GM19395 (cell line): ENCODE results near the gene CYP21A2.
"Not testable (repeated sequence)": the region's sequence is repeated elsewhere in the genome, so short reads cannot be mapped to it uniquely, and the experiment has no call there.

Experiments used
- ATAC-seq: cut with Tn5 transposase; IDR thresholded peaks from one replicate; pipeline ENCODE4 v1.9.1; 2021; ENCODE audit warnings: mild to moderate bottlenecking, moderate library complexity; ENCODE audit not compliant: unreplicated experiment

The CYP21A2 gene

DNA sequence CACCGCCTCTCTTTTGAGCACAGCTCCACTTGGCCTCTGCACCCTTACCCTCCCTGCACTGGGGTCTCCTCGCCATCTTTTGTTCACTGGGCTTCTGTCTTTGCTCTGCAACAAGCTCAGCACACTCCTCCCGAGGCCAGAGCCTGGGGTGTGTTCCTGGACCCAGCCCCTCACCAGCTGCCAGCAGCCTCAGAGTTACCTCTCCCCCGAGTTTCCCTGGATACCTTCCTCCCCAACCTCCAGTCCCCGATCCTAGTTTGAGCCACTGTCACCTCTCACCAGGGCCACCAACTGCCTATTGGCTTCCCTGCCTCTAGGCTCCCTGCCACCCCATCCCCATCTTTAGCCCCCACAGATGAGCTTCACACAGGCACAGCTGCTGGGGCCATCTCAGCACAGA lies 12.3 kb downstream of the CYP21A2 start:
- no peak for ATAC-seq

DNA sequence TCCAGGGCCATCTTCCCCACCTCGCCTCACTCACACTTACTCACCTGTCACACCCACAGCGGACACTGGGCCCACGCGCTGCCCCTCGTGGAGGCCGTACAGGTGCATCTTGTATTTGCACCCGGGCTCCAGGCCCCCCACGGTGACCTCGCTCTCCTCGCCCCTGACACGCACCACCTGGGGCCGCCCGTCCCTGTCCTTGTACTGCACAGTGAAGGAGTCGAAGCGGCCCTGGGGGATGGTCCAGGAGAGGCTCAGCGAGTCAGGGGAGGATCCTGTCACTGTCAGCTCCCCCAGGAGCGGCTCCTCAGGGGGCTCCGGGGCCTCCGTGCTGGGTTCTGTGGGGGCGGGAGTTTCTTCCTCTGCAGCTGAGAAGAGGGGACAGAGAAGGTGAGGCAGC lies 14.4 kb downstream of the CYP21A2 start:
- not testable (repeated sequence) for ATAC-seq

DNA sequence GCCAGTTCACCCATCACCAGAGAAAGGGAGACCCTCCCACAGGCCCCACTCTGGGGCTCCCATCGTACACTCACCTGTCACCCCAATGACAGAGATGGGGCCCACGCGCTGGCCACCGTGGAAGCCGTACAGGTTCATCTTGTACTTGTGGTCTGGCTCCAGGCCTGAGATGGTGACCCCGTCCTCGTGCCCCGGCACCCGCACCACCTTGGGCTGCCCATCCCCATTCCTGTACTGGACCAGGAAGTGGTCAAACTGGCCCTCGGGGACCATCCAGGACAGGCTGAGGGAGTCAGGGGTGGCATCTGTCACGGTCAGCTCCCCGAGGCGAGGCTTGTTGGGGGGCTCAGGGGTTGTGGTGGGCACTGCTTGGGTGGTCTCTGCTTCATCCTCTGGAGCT lies 15.1 kb downstream of the CYP21A2 start:
- ATAC-seq: not testable (repeated sequence)

DNA sequence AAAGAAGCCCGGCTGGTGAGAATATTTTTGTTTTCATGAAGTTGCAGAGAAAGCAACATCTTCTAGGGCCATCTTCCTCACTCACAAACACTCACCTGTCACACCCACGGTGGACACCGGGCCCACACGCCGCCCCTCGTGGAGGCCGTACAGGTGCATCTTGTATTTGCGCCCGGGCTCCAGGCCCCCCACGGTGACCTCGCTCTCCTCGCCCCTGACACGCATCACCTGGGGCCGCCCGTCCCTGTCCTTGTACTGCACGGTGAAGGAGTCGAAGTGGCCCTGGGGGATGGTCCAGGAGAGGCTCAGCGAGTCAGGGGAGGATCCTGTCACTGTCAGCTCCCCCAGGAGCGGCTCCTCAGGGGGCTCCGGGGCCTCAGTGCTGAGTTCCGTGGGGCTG lies 17.5 kb downstream of the CYP21A2 start:
- not testable (repeated sequence) for ATAC-seq

DNA sequence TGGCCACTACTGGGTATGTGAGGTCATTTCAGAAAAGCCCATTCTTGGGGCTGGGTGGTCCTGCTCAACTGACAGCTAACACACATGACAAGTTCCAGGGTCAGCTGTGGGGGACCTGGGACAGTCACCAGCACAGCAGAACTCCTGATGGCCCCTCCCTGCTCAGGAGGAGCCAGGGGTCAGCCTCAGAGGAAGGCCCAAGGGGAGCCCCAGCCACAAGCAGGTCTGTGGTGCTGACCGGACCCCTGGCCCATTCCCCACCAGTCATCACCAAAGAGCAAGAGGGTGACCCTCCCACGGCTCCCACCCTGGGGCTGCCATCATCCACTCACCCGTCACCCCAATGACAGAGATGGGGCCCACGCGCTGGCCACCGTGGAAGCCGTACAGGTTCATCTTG lies 18.0 kb downstream of the CYP21A2 start:
- ATAC-seq: no peak

DNA sequence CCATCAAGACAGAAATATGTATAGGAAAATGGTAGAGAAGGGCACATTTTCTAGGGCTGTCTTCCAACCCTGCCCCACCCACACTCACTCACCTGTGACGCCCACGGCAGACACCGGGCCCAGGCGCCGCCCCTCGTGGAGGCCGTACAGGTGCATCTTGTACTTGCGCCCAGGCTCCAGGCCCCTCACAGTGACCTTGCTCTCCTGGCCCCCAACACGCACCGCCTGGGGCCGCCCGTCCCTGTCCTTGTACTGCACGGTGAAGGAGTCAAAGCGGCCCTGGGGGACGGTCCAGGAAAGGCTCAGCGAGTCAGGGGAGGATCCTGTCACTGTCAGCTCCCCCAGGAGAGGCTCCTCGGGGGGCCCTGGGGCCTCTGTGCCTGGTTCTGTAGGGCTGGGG lies 19.8 kb downstream of the CYP21A2 start:
- ATAC-seq: no peak

DNA sequence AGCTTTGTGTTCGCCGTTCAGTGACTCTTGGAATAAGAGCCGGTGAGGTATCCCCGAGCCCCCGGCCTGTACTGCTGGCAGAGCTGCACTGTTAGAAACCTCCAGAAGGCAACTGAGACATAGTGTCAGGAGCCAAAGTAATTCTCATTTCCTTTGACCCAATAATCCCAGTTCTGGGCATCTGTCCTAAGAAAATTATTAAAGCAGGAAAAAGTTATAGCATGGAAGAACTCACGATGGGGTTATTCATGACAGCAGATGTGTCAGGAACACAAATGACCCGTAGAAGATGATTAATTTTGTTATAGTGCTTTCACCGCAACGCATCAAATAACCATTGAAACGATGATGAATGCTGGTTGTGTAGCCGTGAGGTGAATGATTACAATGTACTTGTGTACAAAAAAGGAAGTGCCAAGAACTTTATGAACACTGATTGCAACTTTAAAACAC lies 20.3 kb downstream of the CYP21A2 start:
- ATAC-seq: no peak

DNA sequence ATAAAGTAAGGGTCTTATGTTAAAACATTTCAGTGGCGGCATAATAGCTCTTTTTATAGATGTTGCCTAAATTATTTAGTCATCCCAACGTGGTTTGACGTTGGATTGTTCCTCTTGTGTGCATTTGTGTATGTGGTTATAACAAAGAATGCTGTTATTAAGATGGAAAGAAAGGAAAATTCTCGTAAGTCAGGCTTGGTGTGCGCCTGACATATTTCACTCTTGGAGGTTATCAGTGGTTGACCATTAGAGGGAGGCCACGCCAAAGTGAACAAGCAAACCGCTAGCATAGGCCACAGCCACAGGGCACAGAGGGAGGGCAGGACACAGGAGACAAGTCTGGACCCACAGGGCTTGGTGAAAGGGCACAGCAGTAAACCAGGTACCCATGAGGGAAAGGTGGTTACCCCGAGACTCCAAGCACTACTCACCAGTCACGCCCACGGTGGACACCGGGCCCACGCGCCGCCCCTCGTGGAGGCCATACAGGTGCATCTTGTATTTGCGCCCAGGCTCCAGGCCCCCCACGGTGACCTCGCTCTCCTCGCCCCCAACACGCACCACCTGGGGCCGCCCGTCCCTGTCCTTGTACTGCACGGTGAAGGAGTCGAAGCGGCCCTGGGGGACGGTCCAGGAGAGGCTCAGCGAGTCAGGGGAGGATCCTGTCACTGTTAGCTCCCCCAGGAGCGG lies 22.9 kb downstream of the CYP21A2 start:
- no peak for ATAC-seq

DNA sequence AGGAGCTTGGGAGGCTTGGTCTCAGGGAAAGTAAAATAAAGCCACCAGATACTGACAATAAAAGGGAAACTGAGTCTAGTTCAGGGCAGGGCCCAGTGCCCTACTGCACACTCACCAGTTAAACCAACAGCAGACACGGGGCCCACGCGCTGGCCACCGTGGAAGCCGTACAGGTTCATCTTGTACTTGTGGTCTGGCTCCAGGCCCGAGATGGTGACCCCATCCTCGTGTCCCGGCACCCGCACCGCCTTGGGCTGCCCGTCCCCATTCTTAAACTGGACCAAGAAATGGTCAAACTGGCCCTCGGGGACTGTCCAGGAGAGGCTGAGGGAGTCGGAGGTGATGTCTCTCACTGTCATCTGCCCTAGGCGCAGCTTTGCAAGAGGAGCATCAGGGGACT lies 26.5 kb downstream of the CYP21A2 start:
- ATAC-seq: no peak

DNA sequence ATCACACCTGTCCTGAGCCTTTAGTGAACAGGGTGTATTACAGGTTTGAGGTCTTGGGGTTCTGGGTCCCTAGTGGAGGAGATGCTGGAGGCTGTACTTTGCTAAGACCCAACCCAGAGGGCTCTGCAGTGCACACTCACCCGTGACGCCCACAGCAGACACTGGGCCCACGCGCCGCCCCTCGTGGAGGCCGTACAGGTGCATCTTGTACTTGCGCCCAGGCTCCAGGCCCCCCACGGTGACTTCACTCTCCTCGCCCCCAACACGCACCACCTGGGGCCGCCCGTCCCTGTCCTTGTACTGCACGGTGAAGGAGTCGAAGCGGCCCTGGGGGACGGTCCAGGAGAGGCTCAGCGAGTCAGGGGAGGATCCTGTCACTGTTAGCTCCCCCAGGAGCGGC lies 29.3 kb downstream of the CYP21A2 start:
- ATAC-seq: not testable (repeated sequence)

DNA sequence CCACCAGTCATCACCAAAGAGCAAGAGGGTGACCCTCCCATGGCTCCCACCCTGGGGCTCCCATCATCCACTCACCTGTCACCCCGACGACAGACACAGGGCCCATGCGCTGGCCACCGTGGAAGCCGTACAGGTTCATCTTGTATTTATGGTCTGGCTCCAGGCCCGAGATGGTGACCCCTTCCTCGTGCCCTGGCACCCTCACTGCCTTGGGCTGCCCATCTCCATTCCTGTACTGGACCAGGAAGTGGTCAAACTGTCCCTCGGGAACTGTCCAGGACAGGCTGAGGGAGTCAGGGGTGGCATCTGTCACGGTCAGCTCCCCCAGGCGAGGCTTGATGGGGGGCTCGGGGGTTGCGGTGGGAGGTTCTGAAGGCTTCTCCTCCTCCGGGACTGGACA lies 30.1 kb downstream of the CYP21A2 start:
- not testable (repeated sequence) for ATAC-seq

DNA sequence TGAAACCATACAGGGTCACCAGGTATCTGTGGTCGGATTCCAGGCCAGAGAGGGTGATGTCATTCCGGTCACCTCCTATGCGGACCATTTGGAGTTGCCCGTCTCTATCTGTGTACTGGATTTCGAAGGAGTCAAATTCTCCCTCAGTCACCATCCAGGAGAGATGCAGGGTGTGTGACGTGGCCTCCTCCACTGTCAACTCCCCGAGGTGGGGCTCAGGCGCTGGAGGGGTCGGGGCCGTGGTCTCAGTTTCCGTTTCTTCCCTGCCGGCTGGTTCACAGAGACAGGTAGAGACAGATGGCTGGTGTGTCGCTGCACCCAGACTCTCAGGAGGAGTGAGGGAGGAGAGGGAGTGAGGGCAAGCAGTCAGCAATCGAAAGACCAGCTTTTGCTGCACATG lies 30.7 kb downstream of the CYP21A2 start:
- no peak for ATAC-seq

DNA sequence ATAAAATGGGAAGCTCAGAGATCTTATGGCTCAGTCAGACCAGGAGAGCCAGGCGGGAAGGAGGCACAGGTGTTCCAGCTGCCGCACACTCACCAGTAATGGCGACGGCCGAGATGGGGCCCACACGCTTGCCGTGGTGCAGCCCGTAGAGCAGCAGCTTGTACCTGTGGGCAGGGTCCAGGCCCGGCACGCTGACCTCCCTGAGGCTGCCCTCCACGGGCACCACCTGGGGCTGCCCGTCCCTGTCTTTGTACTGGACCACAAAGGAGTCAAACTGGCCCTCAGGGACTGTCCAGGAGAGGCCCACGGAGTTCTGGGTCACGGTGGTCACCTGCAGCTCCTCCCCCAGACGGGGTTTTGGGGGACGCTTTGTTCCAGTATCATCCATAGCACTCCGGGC lies 31.2 kb downstream of the CYP21A2 start:
- no peak for ATAC-seq

DNA sequence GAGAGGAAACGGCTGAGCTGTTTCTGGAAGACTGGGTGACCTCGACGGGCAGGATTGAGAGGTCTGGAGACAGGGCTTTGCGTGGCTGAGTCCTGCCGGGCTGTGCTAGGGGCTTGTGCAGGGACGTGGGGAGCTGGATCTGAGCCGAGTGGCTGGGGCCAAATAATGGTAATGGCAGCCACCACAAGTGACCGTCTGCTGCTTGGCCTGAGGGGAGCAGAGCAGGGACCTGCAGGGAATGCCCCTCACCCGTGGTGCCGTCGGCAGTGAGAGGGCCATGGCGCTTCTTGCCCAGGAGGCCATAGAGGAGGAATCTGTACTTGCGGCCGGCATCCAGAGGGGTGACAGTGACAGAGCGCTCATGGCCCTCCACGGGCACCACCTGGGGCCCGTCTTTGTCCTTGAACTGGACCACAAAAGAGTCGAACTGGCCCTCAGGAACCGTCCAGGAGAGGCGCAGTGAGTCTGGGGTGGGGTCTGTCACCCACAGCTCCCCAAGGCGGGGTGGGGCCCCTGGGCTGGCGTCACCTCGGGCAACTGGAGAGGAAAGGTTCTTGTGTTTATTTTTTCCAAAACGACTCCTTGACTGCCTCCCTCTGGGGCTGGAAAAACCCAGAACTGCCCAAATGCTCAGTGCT lies 31.8 kb downstream of the CYP21A2 start:
- ATAC-seq: no peak

DNA sequence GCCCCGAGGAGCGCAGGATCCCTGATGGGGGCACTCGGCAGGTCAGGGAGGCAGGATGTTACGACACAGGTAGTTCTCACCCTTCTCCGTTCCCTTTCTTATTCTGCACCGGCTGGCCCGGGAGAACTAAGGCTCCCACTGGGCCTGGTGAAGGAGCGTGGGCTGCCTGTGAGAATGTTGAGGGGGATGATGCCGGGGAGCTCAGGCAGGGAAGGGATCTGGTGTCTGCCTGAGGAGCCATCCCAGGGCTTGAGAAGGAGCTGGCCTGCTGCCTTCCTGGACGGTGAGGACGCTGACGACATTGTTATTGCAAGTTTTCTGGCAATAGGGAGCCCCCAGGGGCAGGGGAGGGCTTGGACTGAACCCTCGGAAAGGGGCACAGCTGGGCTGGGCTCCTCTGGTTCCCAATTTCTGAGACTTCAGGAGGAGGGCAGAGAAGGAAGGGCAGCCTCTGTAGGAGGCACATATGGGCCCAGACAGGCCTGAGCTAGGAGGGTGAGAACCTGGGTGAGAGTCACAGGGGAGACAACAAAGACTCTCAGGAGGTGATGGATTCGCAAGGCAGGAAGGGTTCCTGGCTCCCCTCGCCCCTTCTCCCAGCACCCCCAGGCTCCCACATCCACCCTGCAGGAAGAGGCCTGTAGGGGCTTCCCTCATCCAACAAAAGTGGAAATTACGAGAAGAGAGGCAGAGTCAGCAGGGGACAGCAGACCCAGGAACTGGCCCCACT lies 32.8 kb downstream of the CYP21A2 start:
- ATAC-seq: no peak

DNA sequence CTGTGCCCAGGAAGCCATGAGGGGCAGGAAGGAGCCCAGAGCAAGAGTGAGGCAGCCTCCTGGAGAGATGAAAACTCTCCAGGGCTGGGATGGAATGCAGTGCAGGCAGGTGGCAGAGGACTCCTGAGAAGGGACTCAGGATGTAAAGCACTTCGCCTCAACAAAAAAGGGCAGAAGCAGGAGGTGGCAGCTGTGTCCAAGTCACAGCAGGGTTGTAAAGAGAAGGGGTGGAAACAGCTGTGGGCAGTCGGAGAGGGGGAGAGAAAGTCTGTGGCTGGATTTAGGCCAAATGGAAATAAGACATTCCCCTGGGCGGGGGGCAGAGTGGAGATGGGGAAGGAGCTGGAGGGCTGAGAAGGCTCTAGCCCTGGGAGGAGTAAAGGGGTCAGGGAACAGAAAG lies 34.9 kb downstream of the CYP21A2 start:
- ATAC-seq: no peak

DNA sequence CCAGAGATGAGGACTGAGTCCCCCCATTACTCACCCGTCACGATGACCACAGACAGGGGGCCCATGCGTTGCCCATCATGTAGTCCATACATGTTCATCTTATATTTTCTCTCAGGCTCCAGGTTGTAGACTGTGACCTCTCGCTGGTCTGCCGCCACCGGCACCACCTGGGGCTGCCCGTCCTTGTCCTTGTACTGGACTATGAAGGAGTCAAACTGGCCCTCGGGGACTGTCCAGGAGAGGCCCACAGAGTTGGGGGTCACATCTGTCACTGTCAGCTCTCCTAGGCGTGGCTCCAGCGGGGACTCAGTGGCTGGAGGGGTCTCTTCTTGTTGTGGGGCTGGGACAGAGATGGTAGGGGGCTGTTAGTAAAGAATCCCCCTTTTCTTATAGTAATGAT lies 35.4 kb downstream of the CYP21A2 start:
- no peak for ATAC-seq

DNA sequence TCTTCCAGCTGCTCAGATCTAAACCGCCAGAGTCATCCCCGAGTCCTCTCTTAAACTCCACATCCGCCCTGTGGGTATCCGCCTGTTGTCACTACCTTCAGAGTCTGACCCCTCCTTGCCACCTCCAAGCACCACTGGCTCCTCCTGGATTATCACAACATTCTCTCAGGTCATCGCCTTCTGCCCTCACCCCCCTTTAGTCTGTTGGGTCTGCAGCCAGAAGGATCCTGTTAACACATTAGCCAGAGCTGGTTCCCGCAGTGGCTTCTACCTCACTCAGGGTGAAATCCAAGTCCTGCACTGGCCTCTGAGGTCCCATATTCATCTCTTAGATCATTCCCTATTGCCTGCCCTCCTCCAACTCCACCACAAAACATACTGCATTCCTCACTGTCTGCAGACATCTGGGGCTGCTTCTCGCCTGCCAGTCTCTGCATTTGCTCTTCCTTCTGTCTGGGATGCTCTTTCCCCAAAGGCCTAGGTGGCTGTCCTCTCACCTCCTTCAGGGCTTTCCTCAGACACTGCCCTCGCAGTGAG lies 36.8 kb downstream of the CYP21A2 start:
- ATAC-seq: no peak

DNA sequence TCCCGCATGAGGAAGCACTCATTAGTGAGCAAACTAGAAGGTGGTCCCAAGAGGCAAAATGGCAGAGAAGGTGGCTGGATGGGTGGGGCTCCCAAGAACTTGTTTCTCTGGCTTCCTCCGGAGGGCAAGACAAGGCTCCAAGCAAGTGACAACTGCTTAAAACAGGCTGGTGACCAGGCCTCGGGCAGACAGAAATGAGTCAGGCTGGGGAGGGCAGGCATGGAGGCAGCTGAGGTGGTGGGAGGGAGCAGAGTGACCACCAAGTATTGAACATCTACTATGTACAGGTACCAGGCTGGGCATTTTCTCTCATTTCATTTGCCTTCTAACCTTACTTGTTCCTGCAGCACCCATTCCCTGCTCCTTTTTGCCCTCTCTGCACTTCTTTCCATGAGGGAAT lies 37.6 kb downstream of the CYP21A2 start:
- no peak for ATAC-seq

DNA sequence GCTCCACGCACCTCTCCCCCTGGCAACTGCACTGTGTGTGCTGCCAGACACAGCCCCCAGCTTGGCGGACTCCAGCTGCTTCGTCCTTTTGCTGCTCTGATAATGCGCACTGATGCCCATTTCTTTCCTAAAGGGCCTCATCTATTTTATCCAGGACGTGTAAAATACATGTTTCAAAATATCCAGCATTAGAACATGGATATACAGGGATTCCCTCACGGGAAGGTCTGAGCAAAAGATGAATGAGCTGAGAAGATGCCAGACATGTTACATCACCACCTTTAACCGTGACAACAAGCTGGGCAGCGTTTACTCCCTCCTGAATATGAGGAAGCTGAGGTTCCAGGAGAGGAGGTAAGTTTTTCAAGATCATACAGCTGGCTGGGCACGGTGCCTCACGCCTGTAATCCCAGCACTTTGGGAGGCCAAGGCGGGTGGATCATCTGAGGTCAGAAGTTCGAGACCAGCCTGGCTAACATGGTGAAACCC lies 38.1 kb downstream of the CYP21A2 start:
- no peak for ATAC-seq

DNA sequence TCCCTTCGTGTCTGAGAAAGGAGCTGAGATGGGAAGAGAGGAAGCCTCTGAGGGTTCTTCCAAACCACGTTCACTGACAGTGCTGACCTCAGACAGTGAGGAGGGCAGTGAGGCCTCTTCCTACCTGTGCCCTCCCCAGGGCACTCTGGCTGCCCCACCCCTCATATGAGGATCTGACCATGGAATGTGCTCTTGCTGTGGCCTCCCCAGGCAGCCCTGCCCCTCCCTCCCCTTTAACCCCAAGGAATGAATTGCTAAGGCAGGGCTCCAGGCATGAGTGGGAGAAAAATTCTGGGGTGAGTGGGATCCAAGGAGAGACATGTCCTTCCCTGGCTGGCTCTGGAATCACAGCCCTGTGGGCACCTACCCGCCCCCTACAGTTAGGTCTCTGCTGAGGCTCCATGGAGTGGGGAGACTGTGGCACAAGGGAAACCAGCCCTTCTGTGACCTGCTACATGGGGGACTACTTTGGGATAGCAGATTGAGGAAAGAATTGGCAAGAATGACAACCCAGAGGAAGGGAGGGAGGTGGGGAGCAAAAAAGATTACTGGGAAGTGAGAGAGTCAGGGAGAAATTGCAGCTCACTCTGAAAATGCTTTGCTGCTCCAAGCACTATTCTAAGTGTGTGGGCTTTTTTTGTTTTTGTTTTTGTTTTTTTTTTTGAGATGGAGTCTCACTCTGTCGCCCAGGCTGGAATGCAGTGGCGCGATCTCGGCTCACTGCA lies 41.5 kb downstream of the CYP21A2 start:
- no peak for ATAC-seq
